ENCODE data around the gene PLXDC2.

DNA sequence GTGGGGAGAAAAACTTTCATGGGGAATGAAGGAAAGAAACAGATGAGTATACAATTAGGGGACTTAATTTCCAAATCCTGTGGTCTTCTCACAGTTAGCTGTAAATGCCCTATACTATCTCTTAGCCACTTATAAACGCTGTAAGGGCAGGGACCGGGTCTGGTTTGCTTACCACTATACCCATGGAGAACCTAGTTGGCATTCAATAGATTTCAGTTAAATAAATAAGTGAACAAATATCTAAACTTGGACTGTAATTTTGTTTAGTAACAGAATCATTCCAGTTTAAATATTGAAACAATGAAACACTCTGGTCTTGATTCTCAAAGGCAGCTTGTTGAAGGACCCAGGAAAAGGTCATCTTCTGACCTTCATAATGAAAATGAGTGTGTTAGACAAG is 158.3 kb downstream of the PLXDC2 start:
- TF ChIP-seq POLR2A (IDR thresholded peaks at IDR 0.05; ENCODE audit: low read depth, low read length) (no peak), POLR2AphosphoS5 (IDR thresholded peaks at IDR 0.05; ENCODE audit: low read depth, low read length) (no peak), TAF1 (IDR thresholded peaks at IDR 0.05; ENCODE audit: low read depth, low read length) (no peak), PAX5 (IDR thresholded peaks at IDR 0.05; ENCODE audit: insufficient read depth, low read length, severe bottlenecking) (no peak)
